Measurements from ENCODE around the gene CA11.

- TF ChIP-seq, protein P1, sequence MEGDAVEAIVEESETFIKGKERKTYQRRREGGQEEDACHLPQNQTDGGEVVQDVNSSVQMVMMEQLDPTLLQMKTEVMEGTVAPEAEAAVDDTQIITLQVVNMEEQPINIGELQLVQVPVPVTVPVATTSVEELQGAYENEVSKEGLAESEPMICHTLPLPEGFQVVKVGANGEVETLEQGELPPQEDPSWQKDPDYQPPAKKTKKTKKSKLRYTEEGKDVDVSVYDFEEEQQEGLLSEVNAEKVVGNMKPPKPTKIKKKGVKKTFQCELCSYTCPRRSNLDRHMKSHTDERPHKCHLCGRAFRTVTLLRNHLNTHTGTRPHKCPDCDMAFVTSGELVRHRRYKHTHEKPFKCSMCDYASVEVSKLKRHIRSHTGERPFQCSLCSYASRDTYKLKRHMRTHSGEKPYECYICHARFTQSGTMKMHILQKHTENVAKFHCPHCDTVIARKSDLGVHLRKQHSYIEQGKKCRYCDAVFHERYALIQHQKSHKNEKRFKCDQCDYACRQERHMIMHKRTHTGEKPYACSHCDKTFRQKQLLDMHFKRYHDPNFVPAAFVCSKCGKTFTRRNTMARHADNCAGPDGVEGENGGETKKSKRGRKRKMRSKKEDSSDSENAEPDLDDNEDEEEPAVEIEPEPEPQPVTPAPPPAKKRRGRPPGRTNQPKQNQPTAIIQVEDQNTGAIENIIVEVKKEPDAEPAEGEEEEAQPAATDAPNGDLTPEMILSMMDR (IDR thresholded peaks at IDR 0.05; ENCODE audit: insufficient read depth, low read length): no peak
- TF ChIP-seq, protein P2, sequence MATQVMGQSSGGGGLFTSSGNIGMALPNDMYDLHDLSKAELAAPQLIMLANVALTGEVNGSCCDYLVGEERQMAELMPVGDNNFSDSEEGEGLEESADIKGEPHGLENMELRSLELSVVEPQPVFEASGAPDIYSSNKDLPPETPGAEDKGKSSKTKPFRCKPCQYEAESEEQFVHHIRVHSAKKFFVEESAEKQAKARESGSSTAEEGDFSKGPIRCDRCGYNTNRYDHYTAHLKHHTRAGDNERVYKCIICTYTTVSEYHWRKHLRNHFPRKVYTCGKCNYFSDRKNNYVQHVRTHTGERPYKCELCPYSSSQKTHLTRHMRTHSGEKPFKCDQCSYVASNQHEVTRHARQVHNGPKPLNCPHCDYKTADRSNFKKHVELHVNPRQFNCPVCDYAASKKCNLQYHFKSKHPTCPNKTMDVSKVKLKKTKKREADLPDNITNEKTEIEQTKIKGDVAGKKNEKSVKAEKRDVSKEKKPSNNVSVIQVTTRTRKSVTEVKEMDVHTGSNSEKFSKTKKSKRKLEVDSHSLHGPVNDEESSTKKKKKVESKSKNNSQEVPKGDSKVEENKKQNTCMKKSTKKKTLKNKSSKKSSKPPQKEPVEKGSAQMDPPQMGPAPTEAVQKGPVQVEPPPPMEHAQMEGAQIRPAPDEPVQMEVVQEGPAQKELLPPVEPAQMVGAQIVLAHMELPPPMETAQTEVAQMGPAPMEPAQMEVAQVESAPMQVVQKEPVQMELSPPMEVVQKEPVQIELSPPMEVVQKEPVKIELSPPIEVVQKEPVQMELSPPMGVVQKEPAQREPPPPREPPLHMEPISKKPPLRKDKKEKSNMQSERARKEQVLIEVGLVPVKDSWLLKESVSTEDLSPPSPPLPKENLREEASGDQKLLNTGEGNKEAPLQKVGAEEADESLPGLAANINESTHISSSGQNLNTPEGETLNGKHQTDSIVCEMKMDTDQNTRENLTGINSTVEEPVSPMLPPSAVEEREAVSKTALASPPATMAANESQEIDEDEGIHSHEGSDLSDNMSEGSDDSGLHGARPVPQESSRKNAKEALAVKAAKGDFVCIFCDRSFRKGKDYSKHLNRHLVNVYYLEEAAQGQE (IDR thresholded peaks at IDR 0.05; ENCODE audit: insufficient replicate concordance, low read depth): no peak
- TF ChIP-seq POLR2AphosphoS5 (IDR thresholded peaks at IDR 0.05; ENCODE audit: low read depth) (no peak), GABPA (IDR thresholded peaks at IDR 0.05; ENCODE audit: low read depth) (no peak), SPI1 (IDR thresholded peaks at IDR 0.05; ENCODE audit: borderline replicate concordance, low read depth) (no peak)
Measured at GRCh38 chr19:48634036-48634342, 12.0 kb downstream of the CA11 start.
